GM18498 (cell line): ENCODE measurements around the gene ADSS1.
"Not testable (repeated sequence)": the region's sequence is repeated elsewhere in the genome, so short reads cannot be mapped to it uniquely, and the experiment has no call there.

Experiments
- ATAC-seq: cut with Tn5 transposase; IDR thresholded peaks from one replicate; pipeline ENCODE4 v1.9.1; 2021; ENCODE audit warnings: mild to moderate bottlenecking, moderate library complexity; ENCODE audit not compliant: unreplicated experiment

Gene ADSS1

GRCh38 chr14:104714066-104714465 lies 10.0 kb upstream of the ADSS1 start:
- no peak for ATAC-seq

GRCh38 chr14:104714681-104715080 lies 9.3 kb upstream of the ADSS1 start:
- ATAC-seq = no peak

GRCh38 chr14:104715416-104715815 lies 8.6 kb upstream of the ADSS1 start:
- ATAC-seq = no peak

DNA sequence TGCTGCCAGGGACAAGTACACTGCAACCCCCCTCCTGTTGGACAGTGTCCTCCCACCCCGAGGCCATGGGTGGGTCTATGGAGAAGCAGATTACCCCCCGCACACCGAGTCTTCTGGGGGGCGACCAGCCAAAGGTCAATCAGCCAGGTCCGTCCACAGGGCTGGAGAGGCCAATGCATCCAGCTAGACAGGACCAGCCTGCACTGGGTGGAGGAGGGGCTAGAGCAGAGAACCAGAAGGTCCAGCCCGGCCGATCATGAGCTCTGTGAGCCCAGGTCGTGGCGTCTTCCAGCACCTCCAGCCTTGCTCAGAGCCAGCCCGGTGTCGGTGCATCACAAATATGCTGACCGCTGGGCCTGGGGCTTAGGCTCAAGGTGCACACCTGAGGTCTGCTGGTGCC lies 8.2 kb upstream of the ADSS1 start:
- no peak for ATAC-seq

GRCh38 chr14:104717137-104717536 lies 6.9 kb upstream of the ADSS1 start:
- ATAC-seq = no peak

GRCh38 chr14:104717646-104718045 lies 6.4 kb upstream of the ADSS1 start:
- no peak for ATAC-seq

DNA sequence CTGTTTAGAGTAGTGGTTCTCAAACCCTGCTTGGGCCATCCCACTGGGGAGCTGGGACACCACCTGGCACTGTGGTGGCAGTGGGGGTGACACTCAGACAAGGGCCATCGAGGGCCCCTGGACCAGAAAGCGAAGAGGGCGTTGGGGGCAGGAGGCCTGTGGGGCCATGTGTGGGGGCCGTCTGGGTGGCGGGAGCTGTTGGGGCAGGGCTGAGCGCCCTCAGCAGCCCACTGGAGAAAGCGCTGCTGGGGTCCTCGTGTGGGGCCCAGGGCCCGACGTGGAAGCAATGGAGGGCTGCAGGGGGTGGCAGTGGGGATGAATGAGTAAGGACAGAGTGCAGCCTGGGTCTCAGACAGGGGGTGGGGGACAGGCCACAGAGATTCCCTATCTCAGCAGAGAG lies 5.9 kb upstream of the ADSS1 start:
- no peak for ATAC-seq

DNA sequence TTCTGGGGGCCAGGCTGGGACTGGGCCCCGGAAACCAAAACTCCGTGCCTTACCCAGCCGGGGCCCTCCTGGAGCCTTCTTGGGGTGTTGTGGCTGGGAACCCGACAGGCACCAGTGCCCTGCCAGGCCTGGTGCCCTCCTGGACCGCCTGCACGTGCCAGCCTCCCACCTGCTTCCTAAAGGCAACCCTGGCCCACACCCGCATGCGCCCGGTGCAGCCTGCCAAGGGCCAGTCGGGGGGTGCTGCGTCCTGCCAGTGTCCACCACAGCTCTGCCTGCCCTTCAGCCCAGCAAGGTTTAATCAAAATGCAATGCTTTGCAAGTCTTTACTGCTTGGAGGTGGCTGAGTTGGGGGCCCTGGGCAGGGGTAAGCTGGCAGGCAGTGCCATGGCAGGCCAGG lies 5.2 kb upstream of the ADSS1 start:
- ATAC-seq = no peak

GRCh38 chr14:104719343-104719742 lies 4.7 kb upstream of the ADSS1 start:
- ATAC-seq = no peak

GRCh38 chr14:104721505-104722431 lies 2.3 kb upstream of the ADSS1 start:
- no peak for ATAC-seq

DNA sequence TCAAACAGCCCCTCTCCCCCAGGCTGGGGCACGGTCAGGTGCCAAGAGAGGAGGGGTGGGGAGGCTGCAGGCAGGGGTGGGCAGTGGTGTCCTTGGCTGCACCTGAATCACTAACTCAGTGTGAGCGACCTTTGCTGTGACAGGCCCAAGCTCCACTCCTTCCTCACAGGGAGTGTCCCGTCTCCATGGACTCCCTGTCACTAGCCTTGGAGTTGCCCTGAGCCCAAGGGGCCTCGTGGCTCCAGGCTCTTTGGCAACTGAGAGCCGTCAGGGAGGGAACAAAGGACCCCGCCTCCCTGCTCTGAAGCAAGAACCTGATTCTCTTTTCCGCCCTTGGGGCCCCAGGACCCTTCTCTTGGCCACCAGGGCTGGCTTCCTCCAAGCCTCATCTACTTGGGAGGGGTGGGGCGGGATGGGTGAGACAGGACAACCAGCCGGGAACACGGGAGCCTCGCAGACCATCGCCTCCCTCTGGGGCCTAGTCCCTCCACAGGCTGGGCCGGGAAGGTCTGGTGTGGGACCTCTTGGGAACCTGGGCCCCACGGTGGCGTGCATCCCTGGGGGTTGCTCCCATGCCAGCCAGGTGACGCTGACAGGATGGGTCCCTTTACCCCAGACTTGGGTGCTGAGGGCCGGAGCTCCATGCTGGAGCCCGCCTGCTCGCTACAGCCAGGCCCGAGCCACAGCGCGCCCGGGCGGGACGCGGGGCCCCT lies 935 bp upstream of the ADSS1 start:
- ATAC-seq = no peak

DNA sequence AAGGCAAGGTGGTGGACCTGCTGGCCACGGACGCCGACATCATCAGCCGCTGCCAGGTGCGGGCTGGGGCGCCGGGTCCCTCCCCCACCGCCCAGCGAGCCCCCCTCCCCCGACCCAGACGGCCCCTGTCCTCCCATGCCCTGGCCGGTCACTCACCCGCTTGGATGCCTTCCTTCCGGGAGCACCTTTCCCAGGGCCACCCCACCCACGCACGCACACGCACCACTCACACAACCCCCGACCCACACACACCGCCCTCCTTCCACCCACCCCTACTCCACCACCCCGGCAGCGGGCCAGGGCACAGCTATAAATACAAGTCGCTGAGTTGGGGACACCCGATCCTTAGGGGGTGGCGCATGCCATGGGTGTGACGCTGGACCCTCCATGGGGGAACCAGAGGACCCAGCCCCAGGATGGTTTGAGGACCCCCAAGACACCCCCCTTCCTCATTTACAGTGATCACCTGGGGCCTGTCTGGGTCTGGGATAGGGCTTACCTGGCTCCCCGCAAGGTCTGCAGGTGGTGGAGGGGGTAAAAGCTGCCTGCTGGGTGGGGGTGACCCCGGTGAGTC lies 465 bp downstream of the ADSS1 start:
- ATAC-seq = no peak

DNA sequence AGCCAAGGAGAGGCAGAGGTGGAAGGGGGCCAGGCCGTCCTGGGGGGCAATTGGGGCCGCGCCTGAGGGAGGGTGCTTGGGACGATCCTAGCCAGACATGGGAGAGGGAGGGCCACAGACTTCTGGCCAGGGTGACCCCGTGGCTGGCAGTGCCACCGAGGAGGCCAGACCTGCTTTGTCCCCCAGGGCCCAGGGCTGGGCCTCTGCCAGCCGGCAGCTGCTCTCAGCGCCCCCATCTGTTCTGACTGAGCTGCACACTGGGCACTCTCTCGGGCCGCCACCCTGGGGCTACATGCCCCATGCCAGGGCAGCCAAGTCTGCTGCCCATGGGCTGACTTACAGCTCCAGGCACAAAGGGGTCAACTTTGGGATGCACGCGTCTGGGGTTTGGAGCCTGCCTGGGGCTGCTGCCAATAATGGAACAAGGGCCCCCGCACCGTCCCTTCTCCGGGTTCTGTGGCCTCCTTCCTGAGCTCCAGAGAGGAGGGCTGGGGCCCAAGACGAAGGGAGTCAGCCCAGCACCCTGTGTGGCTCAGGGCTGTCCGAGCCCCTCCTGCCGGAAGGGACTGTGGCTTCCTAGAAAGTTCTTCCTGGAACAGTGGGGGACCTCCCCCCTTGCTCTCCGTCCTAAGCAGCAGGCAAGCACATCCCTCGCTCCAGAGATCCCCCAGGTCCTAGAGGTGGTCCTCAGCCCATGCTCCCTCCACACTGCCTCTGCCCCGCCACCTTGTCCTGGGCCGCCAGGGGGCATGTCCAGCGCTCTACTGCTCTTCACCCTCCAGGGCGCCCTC lies 1.1 kb downstream of the ADSS1 start:
- no peak for ATAC-seq

- no peak for ATAC-seq
Measured at GRCh38 chr14:104725772-104726548, 1.9 kb downstream of the ADSS1 start.

- no peak for ATAC-seq
Measured at GRCh38 chr14:104726600-104727451, 2.8 kb downstream of the ADSS1 start.

- no peak for ATAC-seq
Measured at GRCh38 chr14:104728631-104729030, 4.6 kb downstream of the ADSS1 start.

GRCh38 chr14:104729176-104729834 lies 5.3 kb downstream of the ADSS1 start:
- ATAC-seq = not testable (repeated sequence)

GRCh38 chr14:104729835-104730181 lies 5.8 kb downstream of the ADSS1 start:
- ATAC-seq = no peak

DNA sequence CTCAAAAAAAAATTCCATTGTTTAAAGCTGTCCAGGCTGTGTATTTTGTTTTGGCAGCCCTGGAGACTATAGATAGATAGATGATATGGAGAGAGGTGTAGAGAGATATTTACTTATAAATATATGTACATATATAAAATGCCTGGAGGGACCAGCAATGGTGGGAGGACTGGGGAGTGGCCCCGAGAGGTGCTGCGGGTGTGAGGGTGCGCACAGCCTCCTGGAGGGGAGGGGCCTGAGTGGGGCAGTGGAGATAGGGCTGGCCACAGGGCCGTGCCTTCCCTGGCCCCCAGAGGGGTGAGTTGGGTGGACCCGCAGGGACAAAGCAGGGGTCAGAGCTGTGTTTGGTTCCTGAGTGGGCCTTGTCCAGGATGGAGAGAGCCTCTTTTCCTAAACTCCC lies 6.5 kb downstream of the ADSS1 start:
- ATAC-seq = no peak
